Sigmoid colon (tissue), 4 donors: ENCODE data around the gene HSD11B2.

Experiments
- EP300 ChIP-seq, 4 donors: sonication (generic); formaldehyde crosslinking; IDR thresholded peaks; one replicate each; pipeline ENCODE4 v1.6.1; 2017; ENCODE audit warnings: antibody characterized with exemption in 4 of 4
- POLR2A ChIP-seq, 2 donors: fragments of 450-650 bp; IDR thresholded peaks; one replicate each; pipeline ENCODE4 v1.6.1; 2016; ENCODE audit warnings: antibody characterized with exemption in 2 of 2, mild to moderate bottlenecking in 2 of 2, moderate library complexity in 2 of 2
- POLR2AphosphoS5 ChIP-seq, 4 donors: sonication (generic); formaldehyde crosslinking; IDR thresholded peaks; one replicate each; pipeline ENCODE4 v1.6.1; 2017; ENCODE audit warnings: antibody characterized with exemption in 4 of 4
- TF ChIP-seq, protein P1 (sequence below), 4 experiments: fragments of 450-650 bp in 3 of 4; fragments of 200-600 bp in 1 of 4; IDR thresholded peaks; one replicate each; pipeline ENCODE4 v1.5.1; 2016 to 2019; ENCODE audit warnings: antibody characterized with exemption in 4 of 4, mild to moderate bottlenecking in 3 of 4, moderate library complexity in 2 of 4

DNA sequence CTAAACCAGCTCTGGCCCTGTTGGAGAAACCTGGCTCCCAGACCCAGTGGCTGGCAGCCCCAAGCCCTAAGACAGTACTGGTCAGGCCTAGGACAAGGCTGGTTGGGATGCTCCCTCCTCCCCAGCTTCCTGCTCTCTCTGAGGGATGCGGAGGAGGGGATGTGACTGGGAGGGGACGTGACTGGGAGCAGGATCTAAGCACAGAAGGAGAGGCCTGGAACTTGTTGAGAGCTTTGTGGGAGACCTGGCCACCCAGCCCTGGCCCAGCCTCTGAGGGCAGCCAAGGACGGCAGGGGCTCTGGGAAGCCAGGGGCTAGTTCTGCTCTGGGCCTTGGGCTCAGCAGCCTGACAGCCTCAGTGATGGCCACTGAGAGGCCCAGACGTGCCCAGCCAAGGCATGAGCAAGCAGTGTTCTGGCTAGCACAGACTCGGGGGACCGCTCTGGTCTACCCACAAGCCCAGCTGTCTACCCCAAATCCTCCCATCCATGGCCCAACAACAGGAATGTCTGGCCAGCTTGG lies 27.3 kb downstream of the HSD11B2 start:
- TF ChIP-seq POLR2AphosphoS5 (IDR thresholded peaks at IDR 0.05), result no peak
- TF ChIP-seq, protein P1, sequence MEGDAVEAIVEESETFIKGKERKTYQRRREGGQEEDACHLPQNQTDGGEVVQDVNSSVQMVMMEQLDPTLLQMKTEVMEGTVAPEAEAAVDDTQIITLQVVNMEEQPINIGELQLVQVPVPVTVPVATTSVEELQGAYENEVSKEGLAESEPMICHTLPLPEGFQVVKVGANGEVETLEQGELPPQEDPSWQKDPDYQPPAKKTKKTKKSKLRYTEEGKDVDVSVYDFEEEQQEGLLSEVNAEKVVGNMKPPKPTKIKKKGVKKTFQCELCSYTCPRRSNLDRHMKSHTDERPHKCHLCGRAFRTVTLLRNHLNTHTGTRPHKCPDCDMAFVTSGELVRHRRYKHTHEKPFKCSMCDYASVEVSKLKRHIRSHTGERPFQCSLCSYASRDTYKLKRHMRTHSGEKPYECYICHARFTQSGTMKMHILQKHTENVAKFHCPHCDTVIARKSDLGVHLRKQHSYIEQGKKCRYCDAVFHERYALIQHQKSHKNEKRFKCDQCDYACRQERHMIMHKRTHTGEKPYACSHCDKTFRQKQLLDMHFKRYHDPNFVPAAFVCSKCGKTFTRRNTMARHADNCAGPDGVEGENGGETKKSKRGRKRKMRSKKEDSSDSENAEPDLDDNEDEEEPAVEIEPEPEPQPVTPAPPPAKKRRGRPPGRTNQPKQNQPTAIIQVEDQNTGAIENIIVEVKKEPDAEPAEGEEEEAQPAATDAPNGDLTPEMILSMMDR (IDR thresholded peaks at IDR 0.05), result no peak
- TF ChIP-seq POLR2A (IDR thresholded peaks at IDR 0.05), result no peak
- no peak for TF ChIP-seq EP300 (IDR thresholded peaks at IDR 0.05)
